GM18511 (cell line): ENCODE measurements around the gene VPS13A.

ENCODE experiments used
- ATAC-seq: cut with Tn5 transposase; IDR thresholded peaks from one replicate; pipeline ENCODE4 v1.9.1; 2021; ENCODE audit warnings: mild to moderate bottlenecking, moderate library complexity; ENCODE audit not compliant: unreplicated experiment

The VPS13A gene

DNA sequence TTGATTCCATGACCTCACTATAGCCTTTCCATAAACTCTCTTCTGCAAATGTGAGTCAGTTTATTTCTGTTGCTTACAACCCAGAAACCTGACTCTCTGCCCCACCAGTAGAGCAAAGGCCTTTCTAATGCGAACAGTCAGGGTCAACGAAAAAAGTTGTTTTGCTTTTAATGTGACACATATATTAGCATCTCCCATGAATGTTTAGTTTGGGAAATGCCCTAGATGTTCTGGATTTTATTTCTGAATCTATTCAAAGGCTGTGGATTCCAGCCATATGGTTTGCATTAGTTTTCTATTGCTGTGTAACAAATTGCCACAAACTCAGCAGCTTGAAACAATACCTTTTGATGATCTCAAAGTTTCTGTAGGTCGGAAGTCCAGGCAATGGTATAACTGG is 277.3 kb downstream of the VPS13A start:
- no peak for ATAC-seq

DNA sequence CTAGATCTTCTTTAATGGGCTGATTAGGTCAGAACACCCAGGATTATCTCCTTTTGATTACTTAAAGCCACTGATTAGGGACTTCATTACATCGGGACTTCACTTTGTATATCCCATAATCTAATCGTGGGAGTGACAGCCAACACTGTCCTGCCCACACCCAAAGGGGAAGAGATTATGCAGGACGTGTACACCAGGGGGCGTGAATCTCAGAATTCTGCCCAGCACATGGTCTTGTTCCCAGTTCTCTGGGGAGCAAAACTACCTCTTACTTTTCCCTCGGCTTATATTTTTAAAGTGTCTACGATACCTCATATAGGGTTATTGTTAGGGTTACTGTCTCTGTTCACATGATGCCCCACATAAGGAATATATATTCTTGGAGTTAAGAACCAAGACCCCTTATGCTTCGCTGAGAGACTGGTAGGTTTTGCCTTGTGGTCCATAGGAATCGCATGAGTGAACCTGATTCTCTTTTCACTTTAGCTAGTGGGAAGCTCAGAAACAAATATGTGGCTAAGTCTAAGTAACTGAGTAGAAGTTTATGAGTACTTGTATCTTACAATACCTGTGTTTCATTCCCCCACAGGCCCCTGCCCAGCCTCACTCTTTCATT is 278.1 kb downstream of the VPS13A start:
- peak; percentile 43 for ATAC-seq

DNA sequence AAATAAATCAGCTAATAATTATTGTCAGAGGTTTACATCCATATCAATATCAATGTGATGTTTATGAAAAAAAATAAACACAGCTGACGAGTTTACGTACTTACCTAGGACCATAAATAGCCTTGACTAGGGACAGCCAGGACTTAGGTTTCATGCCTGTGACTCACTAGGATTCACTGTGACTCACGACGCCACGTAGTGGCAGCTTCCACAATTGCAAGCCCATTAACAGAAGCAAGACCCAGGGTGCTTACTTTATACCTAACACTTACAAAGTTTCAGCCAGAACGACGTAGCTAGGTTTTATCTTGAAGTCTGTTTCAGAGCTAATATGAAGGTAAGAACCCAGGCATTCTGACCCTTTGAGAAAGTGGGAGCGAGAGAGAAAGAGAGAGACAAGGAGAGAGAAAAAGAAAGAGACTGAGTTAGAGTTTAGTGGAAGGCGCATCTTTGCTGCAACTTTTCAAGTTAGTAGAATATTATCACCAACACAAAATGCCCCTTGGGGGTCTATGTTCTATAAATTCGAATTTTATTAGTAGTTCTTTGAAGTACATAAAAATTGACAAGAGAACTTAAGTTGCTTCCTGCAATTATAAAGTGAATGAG is 279.6 kb downstream of the VPS13A start:
- peak; percentile 78 for ATAC-seq

DNA sequence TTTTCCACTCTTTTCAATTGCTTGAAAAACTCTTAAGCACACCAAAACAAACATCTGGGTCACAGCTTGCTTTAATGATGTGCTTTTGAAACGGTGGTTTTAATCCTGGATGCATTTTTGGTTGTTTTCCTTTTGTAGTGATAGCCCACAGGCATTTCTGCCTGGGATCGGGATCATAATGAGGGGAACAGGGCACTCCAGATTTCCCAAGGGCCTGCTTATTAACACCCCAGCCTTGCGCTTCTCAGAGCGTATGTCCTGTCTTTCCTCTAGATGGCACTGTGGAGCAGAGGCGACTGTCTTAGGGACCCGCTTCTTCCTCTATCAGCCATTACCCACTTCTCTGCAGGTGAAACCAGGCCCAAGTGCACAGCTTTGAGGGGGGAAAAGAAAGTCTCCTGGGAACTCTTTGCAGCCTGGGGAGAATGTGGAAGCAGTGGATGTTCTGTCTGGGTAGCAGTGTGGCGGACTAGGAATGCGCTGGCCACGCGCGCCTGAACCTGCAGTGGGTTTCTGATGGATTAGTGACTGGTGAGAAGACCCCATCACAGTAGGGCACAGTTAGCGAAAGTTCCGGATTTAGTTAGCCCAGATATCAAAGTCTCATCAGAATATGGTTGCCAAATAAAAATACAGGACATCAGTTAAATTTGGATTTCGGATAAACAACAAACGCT is 280.7 kb downstream of the VPS13A start:
- peak; percentile 81 for ATAC-seq

DNA sequence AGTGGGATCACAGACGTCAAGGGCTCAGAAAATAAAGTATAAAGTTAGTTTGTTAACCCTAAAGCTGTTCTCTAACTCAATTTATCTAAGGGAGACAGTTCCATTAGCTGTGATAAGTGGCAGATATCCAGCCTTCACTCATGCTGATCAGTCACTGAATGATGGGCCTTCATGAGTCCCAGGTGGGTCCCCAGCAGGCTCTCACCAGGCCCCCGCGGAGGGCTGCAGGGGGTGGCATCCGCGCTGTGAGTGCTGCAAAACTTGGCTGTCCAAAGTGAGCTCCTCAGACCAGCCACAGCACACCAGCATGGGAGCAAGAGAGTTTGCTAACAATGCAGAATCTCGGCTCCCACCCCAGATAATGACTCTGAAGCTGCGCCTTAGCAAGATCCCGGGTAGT is 283.6 kb downstream of the VPS13A start:
- ATAC-seq = no peak

DNA sequence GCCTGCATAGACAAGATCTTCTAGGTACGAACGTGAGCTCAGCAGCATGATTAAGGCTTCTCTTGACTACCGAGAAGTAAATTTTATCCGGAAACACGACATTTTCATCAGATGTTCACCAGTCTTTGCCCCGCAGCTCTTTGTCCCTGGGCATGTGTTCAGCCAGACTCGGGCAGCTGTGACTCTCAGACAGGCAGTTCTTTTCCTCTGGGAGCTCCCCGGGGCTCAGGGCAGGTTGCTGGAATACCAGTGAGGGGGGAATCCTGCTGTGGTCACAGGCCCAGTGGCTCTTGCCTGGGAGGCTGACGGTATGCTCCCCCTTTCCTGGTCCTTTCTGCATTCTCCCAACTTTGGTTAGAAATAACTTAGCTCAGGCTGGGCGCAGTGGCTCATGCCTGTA is 284.7 kb downstream of the VPS13A start:
- no peak for ATAC-seq

DNA sequence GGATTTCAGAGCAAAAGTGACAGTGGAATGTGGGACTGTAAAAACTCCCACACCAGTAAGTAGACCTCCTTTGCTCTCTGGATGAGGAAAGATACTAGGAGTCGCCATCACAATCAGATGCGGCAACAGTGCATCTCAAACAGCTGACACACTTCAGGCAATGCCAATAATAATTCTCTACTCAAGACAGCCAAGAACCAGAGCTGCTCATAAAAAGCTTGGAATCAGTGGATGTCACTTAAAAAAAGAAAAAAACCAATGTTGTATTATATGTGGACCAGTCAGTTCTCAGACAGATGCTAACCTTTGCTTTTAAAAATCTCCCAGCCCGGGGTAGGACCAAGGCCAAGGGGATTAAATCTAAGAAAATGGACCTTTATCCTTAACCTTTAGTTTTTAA is 285.8 kb downstream of the VPS13A start:
- ATAC-seq = no peak

DNA sequence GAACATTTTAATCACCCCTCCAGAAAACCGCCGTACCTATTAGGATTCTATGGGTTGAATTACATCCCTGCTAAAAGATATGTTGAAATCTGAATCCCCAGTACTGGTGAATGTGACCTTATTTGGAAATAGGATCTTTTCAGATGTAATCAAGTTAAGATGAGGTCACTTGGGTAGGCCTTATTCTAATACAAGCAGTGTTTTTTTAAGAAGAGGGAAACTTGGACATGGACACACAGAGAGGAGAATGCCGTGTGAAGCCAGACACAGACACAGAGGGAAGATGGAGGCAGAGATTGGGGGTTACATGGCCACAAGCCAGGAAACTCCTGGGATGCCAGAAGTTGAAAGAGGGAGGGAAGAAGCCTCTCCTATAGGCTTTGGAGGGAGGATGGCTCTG is 287.3 kb downstream of the VPS13A start:
- ATAC-seq = no peak

DNA sequence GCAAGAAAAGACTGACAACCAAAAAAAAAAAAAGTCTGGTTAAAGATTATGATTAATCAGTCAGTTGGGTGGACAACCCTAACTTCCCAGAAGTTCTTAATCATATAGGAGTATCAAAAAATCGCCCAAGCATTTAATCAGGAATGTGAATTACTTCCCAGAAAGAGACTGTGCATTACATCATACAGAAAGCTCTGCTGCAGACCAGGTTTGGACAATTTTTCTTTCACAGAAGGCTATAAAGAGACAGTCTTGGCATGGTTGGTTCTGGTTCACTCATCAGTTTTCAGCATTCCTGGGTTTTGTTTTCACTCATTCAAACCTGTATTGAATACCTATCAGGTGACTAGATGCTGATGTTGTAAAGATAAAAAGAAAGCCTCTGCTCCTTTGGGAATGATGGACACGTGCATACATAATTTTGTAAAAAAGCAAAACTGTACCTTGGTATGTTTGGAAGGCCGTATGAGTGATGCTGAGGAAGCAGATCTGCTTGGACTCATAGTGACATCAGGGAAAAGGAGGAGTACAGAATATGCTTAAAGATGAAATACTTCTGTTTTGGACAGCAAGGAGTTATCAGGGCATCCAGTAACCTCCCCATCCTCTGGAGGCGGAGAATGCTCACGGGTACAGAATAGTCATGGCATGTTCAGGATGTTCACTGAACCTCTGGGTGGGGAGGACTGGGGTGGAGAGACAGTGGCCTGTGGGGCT is 292.3 kb downstream of the VPS13A start:
- no peak for ATAC-seq
